Erythroblast (primary cell): ENCODE measurements around the gene ANKMY2.

Experiments used
- GATA1 ChIP-seq: IDR thresholded peaks from 2 replicates; pipeline ENCODE4 v1.6.1; 2011; ENCODE audit warnings: low read depth, mild to moderate bottlenecking, control low read depth, low read length, moderate library complexity
- POLR2A ChIP-seq: IDR thresholded peaks from 2 replicates; pipeline ENCODE4 v1.6.1; 2011; ENCODE audit warnings: mild to moderate bottlenecking, low read length

GRCh38 chr7:16581286-16581685 is 64.3 kb downstream of the ANKMY2 start:
- TF ChIP-seq POLR2A (no peak), GATA1 (no peak)
